GM19328 (cell line): ENCODE data around the gene GET4.
"Not testable (repeated sequence)": the region's sequence is repeated elsewhere in the genome, so short reads cannot be mapped to it uniquely, and the experiment has no call there.

Experiments used
- ATAC-seq: cut with Tn5 transposase; IDR thresholded peaks from one replicate; pipeline ENCODE4 v1.9.1; 2021; ENCODE audit warnings: mild to moderate bottlenecking, moderate library complexity; ENCODE audit not compliant: unreplicated experiment

GET4 gene

GRCh38 chr7:845091-845490 is 31.3 kb upstream of the GET4 start:
- no peak for ATAC-seq

GRCh38 chr7:845731-846130 is 30.6 kb upstream of the GET4 start:
- ATAC-seq = no peak

GRCh38 chr7:846958-847650 is 29.2 kb upstream of the GET4 start:
- not testable (repeated sequence) for ATAC-seq

GRCh38 chr7:847728-848127 is 28.6 kb upstream of the GET4 start:
- not testable (repeated sequence) for ATAC-seq

GRCh38 chr7:849145-849544 is 27.2 kb upstream of the GET4 start:
- ATAC-seq = no peak

GRCh38 chr7:849781-850180 is 26.6 kb upstream of the GET4 start:
- no peak for ATAC-seq

- no peak for ATAC-seq
Observed at GRCh38 chr7:851204-851603, 25.1 kb upstream of the GET4 start.

GRCh38 chr7:853366-854117 is 22.8 kb upstream of the GET4 start:
- ATAC-seq = no peak

DNA sequence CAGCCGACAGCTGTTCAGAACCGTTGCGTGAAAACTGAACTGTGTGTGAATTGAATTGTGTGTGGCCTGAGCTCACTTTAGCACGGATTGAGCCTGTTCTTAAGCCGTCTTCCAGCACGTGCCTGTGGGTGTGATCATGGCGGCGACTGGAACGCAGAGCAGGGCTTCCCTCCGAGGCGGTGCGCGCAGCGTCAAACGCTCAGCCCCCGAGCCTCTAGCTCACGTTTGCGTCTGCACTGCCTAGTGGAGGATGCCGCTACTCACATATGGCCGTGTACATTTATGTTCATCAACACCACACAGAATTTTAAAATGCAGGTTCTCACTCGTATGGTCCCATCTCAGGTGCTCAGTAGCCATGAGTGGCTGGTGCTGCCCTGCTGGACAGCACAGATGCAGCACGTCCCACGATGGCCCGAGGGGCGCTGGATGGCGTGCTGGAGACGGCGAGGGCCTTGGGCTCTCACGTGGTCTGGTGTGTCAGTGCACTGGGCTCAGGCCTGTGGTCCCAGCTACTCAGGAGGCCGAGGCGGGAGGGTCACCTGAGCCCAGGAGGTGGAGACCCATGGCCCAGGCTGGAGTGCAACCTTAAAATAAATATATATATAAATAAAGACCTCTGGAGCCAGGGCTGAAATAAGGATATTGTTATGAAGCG is 22.1 kb upstream of the GET4 start:
- ATAC-seq = no peak

DNA sequence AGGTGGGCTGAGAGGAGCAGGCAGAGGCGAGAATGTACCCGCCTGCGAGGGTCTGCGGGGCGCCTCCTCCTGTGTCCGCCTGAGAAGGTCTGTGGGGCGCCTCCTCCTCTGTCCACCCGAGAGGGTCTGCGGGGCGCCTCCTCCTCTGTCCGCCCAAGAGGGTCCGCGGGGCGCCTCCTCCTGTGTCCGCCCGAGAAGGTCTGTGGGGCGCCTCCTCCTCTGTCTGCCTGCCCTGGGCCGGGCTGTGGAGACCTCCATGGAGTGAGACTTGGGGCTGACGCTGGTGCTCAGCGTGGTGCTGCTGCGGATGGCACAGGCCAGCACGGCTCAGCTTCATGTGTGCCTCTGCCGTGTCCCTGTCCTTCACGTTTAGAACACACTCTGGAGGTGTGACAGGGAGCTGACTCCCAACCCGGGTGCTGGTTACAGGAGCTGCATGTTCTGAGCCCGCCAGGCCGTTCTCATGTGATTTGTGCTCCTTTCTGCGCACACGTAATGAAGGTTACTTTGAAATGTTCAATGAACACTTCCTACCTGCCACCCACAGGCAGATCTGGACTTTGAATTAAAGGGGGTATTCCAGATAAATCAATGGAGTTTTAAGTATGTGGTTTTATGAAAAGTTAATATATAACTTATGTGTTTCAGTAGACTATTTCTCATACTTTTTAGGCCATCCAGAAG is 20.5 kb upstream of the GET4 start:
- ATAC-seq = no peak

DNA sequence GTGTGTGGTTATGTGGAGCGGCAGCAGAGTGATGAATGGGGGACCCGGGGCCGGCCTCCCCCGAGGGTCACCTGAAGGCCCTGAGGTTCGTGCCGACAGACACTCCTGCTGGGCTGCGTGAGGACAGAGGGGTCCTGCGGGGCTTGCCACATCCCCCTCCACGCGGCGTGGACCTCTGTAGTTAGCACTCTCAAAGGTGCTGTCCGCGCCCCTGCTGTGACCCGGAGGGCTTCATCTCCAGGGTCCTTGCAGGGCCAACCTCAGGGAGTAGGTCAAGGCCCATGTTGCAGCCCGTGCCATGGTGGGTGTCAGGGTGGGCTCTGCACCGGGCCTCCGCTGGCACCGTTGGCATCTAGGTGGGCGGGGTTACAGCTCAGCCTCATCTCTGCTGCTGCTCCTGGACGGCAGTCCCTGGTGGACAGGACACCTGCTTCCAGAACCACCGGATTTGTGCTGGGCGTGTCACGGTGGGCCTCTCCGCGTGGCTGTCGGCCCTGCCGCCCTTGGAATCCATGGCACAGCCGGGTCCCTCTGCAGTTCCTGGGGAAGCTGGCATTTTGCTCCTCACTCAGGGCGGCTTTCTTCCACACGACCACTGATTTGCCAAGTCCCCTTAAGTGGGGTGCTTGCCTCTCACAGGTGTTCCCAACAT is 19.8 kb upstream of the GET4 start:
- no peak for ATAC-seq

DNA sequence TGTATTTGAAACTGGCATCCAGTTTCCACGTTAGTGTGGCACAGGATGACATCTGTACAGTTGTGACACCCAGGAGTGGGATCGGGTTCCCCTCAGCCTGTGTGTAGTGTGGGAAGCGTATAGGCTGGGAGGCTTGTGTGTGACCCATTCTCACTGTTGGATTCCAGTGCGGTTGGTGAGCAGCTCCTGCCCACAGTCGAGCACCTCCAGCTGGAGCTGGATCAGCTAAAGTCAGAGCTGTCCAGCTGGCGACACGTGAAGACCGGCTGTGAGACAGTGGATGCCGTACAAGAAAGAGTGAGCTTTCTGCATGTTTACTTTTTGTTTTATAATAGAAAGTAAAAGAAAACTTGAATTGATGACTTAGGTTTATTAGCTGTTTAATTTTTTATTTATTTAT is 18.7 kb upstream of the GET4 start:
- no peak for ATAC-seq

GRCh38 chr7:859359-860030 is 16.9 kb upstream of the GET4 start:
- no peak for ATAC-seq

DNA sequence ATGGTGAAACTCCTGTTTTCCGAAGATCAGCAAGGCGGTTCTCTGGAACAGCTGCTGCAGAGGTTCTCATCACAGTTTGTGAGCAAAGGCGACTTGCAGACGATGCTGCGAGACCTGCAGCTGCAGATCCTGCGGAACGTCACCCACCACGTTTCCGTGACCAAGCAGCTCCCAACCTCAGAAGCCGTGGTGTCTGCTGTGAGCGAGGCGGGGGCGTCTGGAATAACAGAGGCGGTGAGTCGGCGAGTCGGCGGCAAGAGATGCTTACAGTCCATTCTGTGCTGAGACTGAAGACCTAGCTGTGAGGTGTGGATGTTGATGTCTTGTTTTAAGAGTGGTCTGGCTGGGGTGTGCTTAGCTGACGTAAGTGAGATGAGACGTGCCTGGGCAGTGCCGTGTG is 16.2 kb upstream of the GET4 start:
- no peak for ATAC-seq

DNA sequence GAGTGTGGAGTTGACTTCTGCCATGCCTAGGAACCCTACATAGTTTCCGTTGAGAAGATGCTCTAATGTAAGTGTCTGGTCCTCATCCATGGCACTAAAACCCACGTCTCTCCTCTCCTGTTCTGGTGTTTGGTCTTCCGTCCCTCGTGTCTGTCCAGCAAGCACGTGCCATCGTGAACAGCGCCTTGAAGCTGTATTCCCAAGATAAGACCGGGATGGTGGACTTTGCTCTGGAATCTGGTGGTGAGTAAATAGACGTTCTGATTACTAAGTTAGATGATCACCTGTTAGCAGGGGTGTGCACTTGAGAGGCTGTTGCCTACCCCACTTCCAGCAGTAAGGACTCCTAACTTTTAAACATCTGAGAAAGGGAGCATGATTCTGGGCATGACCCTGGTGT is 15.1 kb upstream of the GET4 start:
- no peak for ATAC-seq

GRCh38 chr7:862157-862556 is 14.2 kb upstream of the GET4 start:
- no peak for ATAC-seq

DNA sequence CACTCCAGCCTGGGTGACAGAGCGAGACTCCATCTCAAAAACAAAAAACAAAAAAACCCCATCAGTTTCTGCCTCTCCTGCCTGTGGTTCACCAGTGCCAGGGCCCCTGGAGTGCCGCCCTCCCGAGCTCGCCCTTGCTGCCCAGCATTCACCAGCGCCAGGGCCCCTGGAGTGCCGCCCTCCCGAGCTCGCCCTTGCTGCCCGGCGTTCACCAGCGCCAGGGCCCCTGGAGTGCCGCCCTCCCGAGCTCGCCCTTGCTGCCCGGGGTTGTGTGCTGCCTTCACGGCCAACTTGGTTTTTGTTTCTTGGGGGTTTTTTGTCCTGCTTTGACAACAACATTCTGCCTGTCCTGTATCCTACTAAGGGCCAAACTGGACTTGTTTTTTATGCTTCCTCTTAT is 13.2 kb upstream of the GET4 start:
- no peak for ATAC-seq

DNA sequence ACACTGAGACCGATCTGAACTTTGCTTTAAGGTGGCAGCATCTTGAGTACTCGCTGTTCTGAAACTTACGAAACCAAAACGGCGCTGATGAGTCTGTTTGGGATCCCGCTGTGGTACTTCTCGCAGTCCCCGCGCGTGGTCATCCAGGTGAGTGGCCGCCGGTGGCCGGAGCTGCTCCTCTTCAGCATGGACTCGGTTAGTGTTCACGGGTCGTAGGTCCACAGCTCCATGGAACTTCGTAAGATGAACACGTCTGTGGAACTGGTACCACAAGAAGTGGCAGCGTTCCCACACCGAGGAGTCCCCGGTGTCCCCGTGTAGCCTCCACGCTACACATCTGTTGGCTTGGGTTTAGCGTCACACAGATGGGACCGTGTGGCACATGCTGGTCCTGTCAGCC is 10.4 kb upstream of the GET4 start:
- ATAC-seq = no peak

GRCh38 chr7:867001-867405 is 9.4 kb upstream of the GET4 start:
- ATAC-seq = no peak

DNA sequence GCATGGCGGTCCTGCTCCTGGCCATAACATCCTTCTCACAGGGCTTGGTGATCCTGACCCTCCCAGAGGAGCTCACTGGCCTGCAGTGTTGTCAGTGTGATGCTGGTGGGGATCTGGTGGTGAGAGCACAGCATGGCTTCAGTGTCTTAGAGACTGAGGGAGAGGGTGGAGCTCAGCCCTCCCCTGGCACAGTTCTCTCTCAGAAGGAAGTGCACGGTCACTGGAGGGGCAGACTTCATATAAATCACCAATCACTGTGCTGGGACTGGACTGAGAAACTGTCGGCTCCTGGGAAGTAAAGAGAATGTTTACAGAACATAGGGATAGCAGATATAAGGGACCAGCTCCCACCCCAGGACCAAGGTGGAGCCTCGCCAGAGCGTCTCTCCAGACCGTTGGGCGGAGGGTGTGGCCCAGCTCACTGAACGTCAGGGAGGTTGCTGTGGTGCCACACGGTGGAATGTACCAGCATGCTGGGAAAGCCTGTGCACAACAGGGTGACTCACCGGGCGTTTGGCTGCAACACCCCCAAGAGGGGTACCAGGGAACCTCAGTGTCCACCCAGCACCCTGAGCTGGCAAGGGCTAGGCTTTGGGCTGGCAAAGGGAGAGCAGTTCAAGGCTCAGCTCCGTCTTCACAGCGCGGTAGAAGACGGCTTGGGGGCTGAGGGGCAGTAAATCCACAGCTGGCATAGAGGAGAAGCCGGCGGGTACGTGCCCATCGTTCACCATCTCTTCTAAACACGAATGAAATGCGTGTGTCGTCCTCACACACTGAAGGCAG is 8.8 kb upstream of the GET4 start:
- ATAC-seq = no peak
